Lung (tissue), 12 donors: ENCODE results near the gene FAM180A. TPM values are rescaled to one million over a fixed set of nuclear protein-coding genes. Genes with fewer than 3 reads are reported as not detected.
A peak's percentile ranks its signal among the peaks of the same experiment; 100 is the strongest.

Source experiments
- ATAC-seq: fragments of 200-7000 bp; cut with Tn5 transposase; one replicate; pipeline ENCODE4 v1.9.1; 2020; ENCODE audit warnings: moderate number of reproducible peaks; ENCODE audit not compliant: insufficient read depth, low FRiP score
- DNase-seq, 3 donors: peaks; one replicate each; pipeline ENCODE4 v3.0.0-alpha.2; 2013 to 2017
- H3K27ac ChIP-seq, 2 donors: one replicate each; pipeline ENCODE4 v1.5.1; 2013; ENCODE audit warnings: mild to moderate bottlenecking in 2 of 2, moderate library complexity in 2 of 2, control low read depth in 1 of 2, inconsistent platforms in 1 of 2, low read depth in 1 of 2, low read length in 1 of 2
- H3K27me3 ChIP-seq, 3 donors: one replicate each; pipeline ENCODE4 v1.5.1; 2013; ENCODE audit warnings: low read length in 2 of 3; ENCODE audit not compliant: control insufficient read depth in 3 of 3, insufficient read depth in 3 of 3
- H3K36me3 ChIP-seq, 4 donors: one replicate each; pipeline ENCODE4 v1.5.1; 2013; ENCODE audit warnings: low read length in 4 of 4, mild to moderate bottlenecking in 1 of 4, moderate library complexity in 1 of 4; ENCODE audit not compliant: control insufficient read depth in 4 of 4, insufficient read depth in 4 of 4
- H3K4me1 ChIP-seq, 5 donors: one replicate each; pipeline ENCODE4 v1.5.1; 2013; ENCODE audit warnings: low read length in 5 of 5, mild to moderate bottlenecking in 2 of 5, moderate library complexity in 1 of 5; ENCODE audit not compliant: control insufficient read depth in 5 of 5, insufficient read depth in 5 of 5
- H3K4me3 ChIP-seq: one replicate; pipeline ENCODE4 v1.5.1; 2013; ENCODE audit warnings: mild to moderate bottlenecking, control low read depth, moderate library complexity
- H3K9ac ChIP-seq, 2 donors: one replicate each; pipeline ENCODE4 v1.5.1; 2013; ENCODE audit warnings: low read length in 2 of 2, control low read depth in 1 of 2; ENCODE audit not compliant: insufficient read depth in 1 of 2
- H3K9me3 ChIP-seq, 4 donors: one replicate each; pipeline ENCODE4 v1.5.1; 2013; ENCODE audit warnings: low read length in 3 of 4, mild to moderate bottlenecking in 1 of 4, moderate library complexity in 1 of 4; ENCODE audit not compliant: control insufficient read depth in 4 of 4, insufficient read depth in 3 of 4
- WGBS, 2 donors: extraction: QIAGEN DNeasy Blood & Tissue Kit; methylation state at CpG; one replicate each; pipeline ENCODE4 v1.1.7; 2013; 5-methylcytosine and 5-hydroxymethylcytosine counted together
- polyA plus RNA-seq, 2 donors: library from polyadenylated mRNA; stranded (reverse); fragments of 200-250 nt; gene quantifications; one replicate each; pipeline ENCODE4 v1.2.1, GENCODE V29; 2013
- total RNA-seq, 2 donors: library from RNA; depleted of rRNA in 1 of 2; stranded (reverse); fragments of >200 nt in 1 of 2; gene quantifications; one replicate each; pipeline ENCODE4 v1.2.1, GENCODE V29; 2014 to 2021
- TF ChIP-seq, protein P1 (sequence below): IDR thresholded peaks from 2 replicates; pipeline ENCODE4 v1.5.1; 2012; ENCODE audit warnings: mild to moderate bottlenecking; ENCODE audit errors: control extremely low read depth, extremely low read depth
- donor health status: control.
- donor health status: control.
- donor health status: Bipolar disorder and iron deficiency.
- donor health status: healthy.
- donor health status: DM: yes; HTN: yes; CAD: no.

FAM180A gene
- total and polyA plus RNA-seq, 4 donors: 0.18 to 2.1 (median 1.3) TPM

DNA sequence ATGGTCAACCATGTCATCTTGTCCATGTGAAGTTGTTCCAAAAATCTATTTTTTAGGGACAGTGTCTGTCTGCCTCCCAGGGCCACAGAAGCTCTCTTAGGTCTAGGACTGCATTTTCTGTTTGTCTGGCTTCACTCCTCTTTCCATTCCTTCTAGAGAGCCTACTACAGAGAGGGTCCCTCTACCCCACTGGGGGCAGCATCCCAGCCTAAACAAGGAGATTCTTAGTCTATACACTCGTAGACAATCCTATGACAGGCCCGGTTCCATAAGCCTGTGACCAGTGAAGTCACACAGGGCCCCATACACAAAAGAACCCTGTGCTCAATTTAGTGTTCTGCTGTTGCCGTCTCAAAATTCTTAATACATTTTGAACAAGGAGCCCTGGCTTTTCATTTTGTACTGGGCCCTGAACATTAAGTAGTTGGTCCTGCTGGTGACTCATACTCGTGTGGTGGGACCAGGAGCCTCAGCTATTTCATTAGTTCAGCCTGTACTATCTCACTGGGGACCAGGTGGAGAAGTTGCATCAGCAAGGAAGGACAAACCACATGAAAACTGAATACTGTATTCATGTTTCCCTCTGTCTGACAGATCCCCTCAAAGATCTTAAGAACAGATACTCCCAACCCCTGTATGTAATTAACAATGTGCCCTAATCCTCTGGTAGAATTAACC, 23.5 kb upstream of the FAM180A start:
- no peak overlapping the region for H3K9ac ChIP-seq
- 78 to 82% methylated on average over 4 of the region's 4 CpGs for WGBS, 2 donors
- ATAC-seq: no peak

DNA sequence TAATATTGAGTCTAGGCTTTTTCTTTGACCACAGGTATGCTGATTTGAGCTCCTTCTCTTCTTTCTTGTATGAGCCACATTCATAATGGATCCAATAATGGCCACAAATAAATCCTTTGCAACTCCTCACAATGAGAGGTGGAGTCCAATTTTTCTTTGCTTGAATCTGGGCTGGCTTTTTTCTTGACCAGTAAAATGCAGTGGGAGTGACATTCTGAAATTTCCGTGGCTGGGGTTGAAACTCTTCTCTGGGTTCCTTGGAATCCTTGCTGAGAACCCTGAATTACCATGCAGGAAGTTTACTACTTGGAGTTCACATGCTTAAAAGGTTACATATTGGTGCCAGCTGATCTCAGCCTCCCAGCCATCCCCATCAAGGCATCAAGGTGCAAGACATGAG, 22.4 kb upstream of the FAM180A start:
- Histone ChIP-seq H3K27ac (no peak overlapping the region), H3K9me3 (no peaks in the 10 kb centered on the region), H3K36me3 (no peaks in the 10 kb centered on the region), H3K4me1 (peaks cover 3 to 19% (median 7%) of the 10 kb centered on the region in 5 donors), H3K9ac (no peak overlapping the region), H3K27me3 (no peaks in the 10 kb centered on the region), H3K4me3 (no peak overlapping the region)
- ATAC-seq (no peak), DNase-seq (no peak)
- TF ChIP-seq, protein P1, sequence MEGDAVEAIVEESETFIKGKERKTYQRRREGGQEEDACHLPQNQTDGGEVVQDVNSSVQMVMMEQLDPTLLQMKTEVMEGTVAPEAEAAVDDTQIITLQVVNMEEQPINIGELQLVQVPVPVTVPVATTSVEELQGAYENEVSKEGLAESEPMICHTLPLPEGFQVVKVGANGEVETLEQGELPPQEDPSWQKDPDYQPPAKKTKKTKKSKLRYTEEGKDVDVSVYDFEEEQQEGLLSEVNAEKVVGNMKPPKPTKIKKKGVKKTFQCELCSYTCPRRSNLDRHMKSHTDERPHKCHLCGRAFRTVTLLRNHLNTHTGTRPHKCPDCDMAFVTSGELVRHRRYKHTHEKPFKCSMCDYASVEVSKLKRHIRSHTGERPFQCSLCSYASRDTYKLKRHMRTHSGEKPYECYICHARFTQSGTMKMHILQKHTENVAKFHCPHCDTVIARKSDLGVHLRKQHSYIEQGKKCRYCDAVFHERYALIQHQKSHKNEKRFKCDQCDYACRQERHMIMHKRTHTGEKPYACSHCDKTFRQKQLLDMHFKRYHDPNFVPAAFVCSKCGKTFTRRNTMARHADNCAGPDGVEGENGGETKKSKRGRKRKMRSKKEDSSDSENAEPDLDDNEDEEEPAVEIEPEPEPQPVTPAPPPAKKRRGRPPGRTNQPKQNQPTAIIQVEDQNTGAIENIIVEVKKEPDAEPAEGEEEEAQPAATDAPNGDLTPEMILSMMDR: no peak
- 94 to 95% methylated on average over 1 of the region's 1 CpG for WGBS, 2 donors

More for the DNA sequence above, 23.5 kb upstream of the FAM180A start:
- no peaks in the 10 kb centered on the region for H3K9me3 ChIP-seq
- no peaks in the 10 kb centered on the region for H3K27me3 ChIP-seq
- H3K4me1 ChIP-seq: peaks cover 3 to 19% (median 5%) of the 10 kb centered on the region in 5 donors
- no peak overlapping the region for H3K4me3 ChIP-seq
- TF ChIP-seq, protein P1: no peak
- no peaks in the 10 kb centered on the region for H3K36me3 ChIP-seq
- H3K27ac ChIP-seq: peak overlapping the region in 1 of 2 donors; percentile 74
- DNase-seq: no peak

DNA sequence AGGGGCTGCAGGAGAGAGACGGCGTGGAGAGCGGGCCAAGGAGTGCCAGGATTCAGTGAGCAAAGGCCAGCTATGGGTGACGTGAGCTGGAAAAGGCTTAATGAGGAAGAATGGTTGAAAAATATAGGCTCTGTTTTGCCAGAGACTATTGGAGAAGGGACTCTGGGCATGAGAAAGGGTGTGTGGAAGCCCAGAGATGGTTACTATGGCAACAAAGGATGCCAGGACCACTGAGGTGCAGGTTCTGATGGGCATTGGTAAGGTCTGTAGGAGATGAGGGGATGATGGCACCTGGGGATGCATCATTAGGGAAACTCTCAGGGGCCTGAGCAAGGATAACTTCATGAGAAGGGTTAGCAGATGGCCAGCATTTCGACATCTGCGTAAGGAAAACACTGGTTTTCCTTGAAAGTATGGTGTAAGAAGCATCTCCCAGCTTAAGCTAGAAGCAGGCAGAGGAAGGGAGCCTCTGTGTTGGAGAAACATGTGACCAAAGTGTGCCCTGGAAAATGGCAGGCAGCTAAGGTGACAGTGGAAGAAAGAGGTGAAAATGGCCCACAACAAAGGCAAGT, 21.6 kb upstream of the FAM180A start:
- no peak for DNase-seq
- peak overlapping the region in 1 of 2 donors; percentile 66 for H3K27ac ChIP-seq
- H3K27me3 ChIP-seq: no peaks in the 10 kb centered on the region
- whole genome bisulfite sequencing, 2 donors: 86 to 93% methylated on average over 6 of the region's 6 CpGs
- no peak for ATAC-seq
- no peak overlapping the region for H3K4me3 ChIP-seq
- TF ChIP-seq, protein P1: no peak
- peaks cover 3 to 19% (median 7%) of the 10 kb centered on the region in 5 donors for H3K4me1 ChIP-seq
- no peak overlapping the region for H3K9ac ChIP-seq
- H3K9me3 ChIP-seq: no peaks in the 10 kb centered on the region
- no peaks in the 10 kb centered on the region for H3K36me3 ChIP-seq
